ENCODE measurements around the gene IFI35. TPM values are rescaled to one million over a fixed set of nuclear protein-coding genes. Genes with fewer than 3 reads are reported as not detected.

The IFI35 gene
- total and polyA plus RNA-seq, 9 of the 15 experiments (the other 6 are each of a cell fraction or from before 2014, with no cell fraction given), result 4.4 to 13.1 (median 10.2) TPM

GRCh38 chr17:43024407-43025289 is 18.1 kb downstream of the IFI35 start, which contains the start of gene RND2 (continued):
- TF ChIP-seq RAD21 (CRISPR knock-in tag; conservative IDR thresholded peaks at IDR 0.05 in 1 of 2, IDR thresholded peaks at IDR 0.05 in 1 of 2) (peak; percentile 75 to 87), NR2F6 (CRISPR knock-in tag; IDR thresholded peaks at IDR 0.05) (no peak), SMARCE1 (IDR thresholded peaks at IDR 0.05) (peak; percentile 68), NRF1 (conservative IDR thresholded peaks at IDR 0.05 in 1 of 2, IDR thresholded peaks at IDR 0.05 in 1 of 2) (peak; percentile 57 to 63), NCOA1 (IDR thresholded peaks at IDR 0.05; ENCODE audit: low read depth) (no peak; the same call in 1 of the 2 replicates), MYC (IDR thresholded peaks at IDR 0.05; ENCODE audit: low read depth, low read length) (peak; percentile 83), MYC (CRISPR knock-in tag; IDR thresholded peaks at IDR 0.05; ENCODE audit: borderline replicate concordance, low read depth) (no peak), CSDE1 (IDR thresholded peaks at IDR 0.05) (peak in 1 of 2 experiments; percentile 92; a peak in 2 of 4 replicates), ZFX (CRISPR knock-in tag; IDR thresholded peaks at IDR 0.05) (peak; percentile 90), PCBP2 (IDR thresholded peaks at IDR 0.05; ENCODE audit: low read depth, low read length, poor library complexity, severe bottlenecking) (no peak), CXXC5 (CRISPR knock-in tag; IDR thresholded peaks at IDR 0.05) (peak; percentile 31; the same call in 1 of the 2 replicates), PHF8 (IDR thresholded peaks at IDR 0.05; ENCODE audit: borderline replicate concordance, low read length) (peak; percentile 72; the same call in 1 of the 2 replicates), TAF1 (IDR thresholded peaks at IDR 0.05; ENCODE audit: control insufficient read depth, extremely low read depth, insufficient read depth, low read length, severe bottlenecking) (peak; percentile 57), ZBTB8A (IDR thresholded peaks at IDR 0.05; ENCODE audit: partially characterized antibody) (no peak), ETV6 (IDR thresholded peaks at IDR 0.05; ENCODE audit: borderline replicate concordance in 1 of 2, low read depth in 2 of 2, low read length in 1 of 2) (no peak), ETV6 (CRISPR knock-in tag; IDR thresholded peaks at IDR 0.05; ENCODE audit: borderline replicate concordance) (no peak), SRF (CRISPR knock-in tag; IDR thresholded peaks at IDR 0.05) (0 out of 4 replicates have a peak, but pooled peaks of 1 of the 2 experiments have one; percentile 22), HMGN3 (IDR thresholded peaks at IDR 0.05; ENCODE audit: borderline replicate concordance, extremely low read depth, insufficient read length, low read depth, low read length) (no peak), MAX (CRISPR knock-in tag; IDR thresholded peaks at IDR 0.05) (peak; percentile 74), GABPB1 (CRISPR knock-in tag; IDR thresholded peaks at IDR 0.05) (peak; percentile 47; the same call in 1 of the 2 replicates)
- TF ChIP-seq, protein P1, sequence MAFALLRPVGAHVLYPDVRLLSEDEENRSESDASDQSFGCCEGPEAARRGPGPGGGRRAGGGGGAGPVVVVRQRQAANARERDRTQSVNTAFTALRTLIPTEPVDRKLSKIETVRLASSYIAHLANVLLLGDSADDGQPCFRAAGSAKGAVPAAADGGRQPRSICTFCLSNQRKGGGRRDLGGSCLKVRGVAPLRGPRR (CRISPR knock-in tag; IDR thresholded peaks at IDR 0.05), result no peak
- TF ChIP-seq, protein P2, sequence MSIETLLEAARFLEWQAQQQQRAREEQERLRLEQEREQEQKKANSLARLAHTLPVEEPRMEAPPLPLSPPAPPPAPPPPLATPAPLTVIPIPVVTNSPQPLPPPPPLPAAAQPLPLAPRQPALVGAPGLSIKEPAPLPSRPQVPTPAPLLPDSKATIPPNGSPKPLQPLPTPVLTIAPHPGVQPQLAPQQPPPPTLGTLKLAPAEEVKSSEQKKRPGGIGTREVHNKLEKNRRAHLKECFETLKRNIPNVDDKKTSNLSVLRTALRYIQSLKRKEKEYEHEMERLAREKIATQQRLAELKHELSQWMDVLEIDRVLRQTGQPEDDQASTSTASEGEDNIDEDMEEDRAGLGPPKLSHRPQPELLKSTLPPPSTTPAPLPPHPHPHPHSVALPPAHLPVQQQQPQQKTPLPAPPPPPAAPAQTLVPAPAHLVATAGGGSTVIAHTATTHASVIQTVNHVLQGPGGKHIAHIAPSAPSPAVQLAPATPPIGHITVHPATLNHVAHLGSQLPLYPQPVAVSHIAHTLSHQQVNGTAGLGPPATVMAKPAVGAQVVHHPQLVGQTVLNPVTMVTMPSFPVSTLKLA (conservative IDR thresholded peaks at IDR 0.05), result peak; percentile 87 to 94
- TF ChIP-seq, protein P3, sequence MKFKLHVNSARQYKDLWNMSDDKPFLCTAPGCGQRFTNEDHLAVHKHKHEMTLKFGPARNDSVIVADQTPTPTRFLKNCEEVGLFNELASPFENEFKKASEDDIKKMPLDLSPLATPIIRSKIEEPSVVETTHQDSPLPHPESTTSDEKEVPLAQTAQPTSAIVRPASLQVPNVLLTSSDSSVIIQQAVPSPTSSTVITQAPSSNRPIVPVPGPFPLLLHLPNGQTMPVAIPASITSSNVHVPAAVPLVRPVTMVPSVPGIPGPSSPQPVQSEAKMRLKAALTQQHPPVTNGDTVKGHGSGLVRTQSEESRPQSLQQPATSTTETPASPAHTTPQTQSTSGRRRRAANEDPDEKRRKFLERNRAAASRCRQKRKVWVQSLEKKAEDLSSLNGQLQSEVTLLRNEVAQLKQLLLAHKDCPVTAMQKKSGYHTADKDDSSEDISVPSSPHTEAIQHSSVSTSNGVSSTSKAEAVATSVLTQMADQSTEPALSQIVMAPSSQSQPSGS (CRISPR knock-in tag; IDR thresholded peaks at IDR 0.05), result 0 out of 2 replicates have a peak, but pooled peaks have one; percentile 69
